ENCODE measurements around the gene TCF25. TPM values are rescaled to one million over a fixed set of nuclear protein-coding genes. Genes with fewer than 3 reads are reported as not detected.

TCF25 gene
- polyA plus RNA-seq, 1 donor (not counting 4 experiments of a cell fraction or from before 2014, with no cell fraction given) = 103 TPM

- H3K4me1 ChIP-seq (ENCODE audit: control insufficient read depth, extremely low read depth, insufficient read depth, low read length) = peaks cover 16% of the 10 kb centered on the region
- H3K9me1 ChIP-seq (ENCODE audit: control insufficient read depth, extremely low read depth, insufficient read depth, low read length) = no peaks in the 10 kb centered on the region
- dilution Hi-C loops (cut with MboI; ENCODE audit: extremely low pct_ligation_motif_present, low sequenced_read_pairs) = no loop called here
- TF ChIP-seq CTCF (optimal IDR thresholded peaks at IDR 0.05 in 1 of 3, IDR thresholded peaks at IDR 0.05 in 1 of 3, conservative IDR thresholded peaks at IDR 0.05 in 1 of 3; ENCODE audit: extremely low read depth in 1 of 3, insufficient read depth in 2 of 3, low read length in 3 of 3) = no peak
- no peak for TF ChIP-seq EZH2 (IDR thresholded peaks at IDR 0.05; ENCODE audit: low read length)
- peaks cover 66% of the 10 kb centered on the region for H3K79me2 ChIP-seq (ENCODE audit: control insufficient read depth, insufficient read depth, low read length)
- peak overlapping the region; percentile 71 for H3K27ac ChIP-seq (ENCODE audit: control insufficient read depth, insufficient read depth, low read length)
- H2AFZ ChIP-seq (ENCODE audit: control insufficient read depth, low read length) = no peak overlapping the region
- peak overlapping the region; percentile 41 for H3K9ac ChIP-seq (ENCODE audit: control insufficient read depth, extremely low read depth, insufficient read depth, low read length)
- H4K20me1 ChIP-seq (ENCODE audit: control insufficient read depth, extremely low read depth, insufficient read depth, low read length) = peaks cover 16% of the 10 kb centered on the region
- H3K4me2 ChIP-seq (ENCODE audit: control insufficient read depth, extremely low read depth, insufficient read depth, low read depth, low read length) = peak overlapping the region; percentile 78
- no peaks in the 10 kb centered on the region for H3K9me3 ChIP-seq (ENCODE audit: control insufficient read depth, low read depth, low read length)
- no peak overlapping the region for H3K4me3 ChIP-seq (ENCODE audit: control insufficient read depth in 2 of 3, extremely low read depth in 1 of 3, insufficient read depth in 2 of 3, low read depth in 1 of 3, low read length in 3 of 3)
- DNase-seq (ENCODE audit: low read depth, low spot score) (peak; percentile 70), FAIRE-seq (peak; percentile 86)
- H3K27me3 ChIP-seq (ENCODE audit: control insufficient read depth, extremely low read depth, insufficient read depth, low read length) = no peaks in the 10 kb centered on the region
- peaks cover 33 to 42% of the 10 kb centered on the region in 2 experiments for H3K36me3 ChIP-seq (ENCODE audit: control insufficient read depth in 2 of 2, extremely low read depth in 1 of 2, insufficient read depth in 2 of 2, low read length in 2 of 2)
Observed at GRCh38 chr16:89880477-89881367, 7.3 kb downstream of the TCF25 start.

GRCh38 chr16:89881368-89881730, 8.0 kb downstream of the TCF25 start:
- Histone ChIP-seq H4K20me1 (ENCODE audit: control insufficient read depth, extremely low read depth, insufficient read depth, low read length) (peaks cover 16% of the 10 kb centered on the region), H2AFZ (ENCODE audit: control insufficient read depth, low read length) (no peak overlapping the region), H3K27me3 (ENCODE audit: control insufficient read depth, extremely low read depth, insufficient read depth, low read length) (no peaks in the 10 kb centered on the region), H3K79me2 (ENCODE audit: control insufficient read depth, insufficient read depth, low read length) (peaks cover 59% of the 10 kb centered on the region), H3K4me3 (ENCODE audit: control insufficient read depth in 2 of 3, extremely low read depth in 1 of 3, insufficient read depth in 2 of 3, low read depth in 1 of 3, low read length in 3 of 3) (no peak overlapping the region), H3K9me1 (ENCODE audit: control insufficient read depth, extremely low read depth, insufficient read depth, low read length) (no peaks in the 10 kb centered on the region), H3K9me3 (ENCODE audit: control insufficient read depth, low read depth, low read length) (no peaks in the 10 kb centered on the region), H3K9ac (ENCODE audit: control insufficient read depth, extremely low read depth, insufficient read depth, low read length) (no peak overlapping the region), H3K27ac (ENCODE audit: control insufficient read depth, insufficient read depth, low read length) (peak overlapping the region; percentile 71), H3K36me3 (ENCODE audit: control insufficient read depth in 2 of 2, extremely low read depth in 1 of 2, insufficient read depth in 2 of 2, low read length in 2 of 2) (peaks cover 33 to 42% of the 10 kb centered on the region in 2 experiments), H3K4me1 (ENCODE audit: control insufficient read depth, extremely low read depth, insufficient read depth, low read length) (peaks cover 16% of the 10 kb centered on the region), H3K4me2 (ENCODE audit: control insufficient read depth, extremely low read depth, insufficient read depth, low read depth, low read length) (peak overlapping the region; percentile 78)
- FAIRE-seq (no peak), DNase-seq (ENCODE audit: low read depth, low spot score) (no peak)
- dilution Hi-C loops (cut with MboI; ENCODE audit: extremely low pct_ligation_motif_present, low sequenced_read_pairs) = no loop called here
- TF ChIP-seq CTCF (optimal IDR thresholded peaks at IDR 0.05 in 1 of 3, IDR thresholded peaks at IDR 0.05 in 1 of 3, conservative IDR thresholded peaks at IDR 0.05 in 1 of 3; ENCODE audit: extremely low read depth in 1 of 3, insufficient read depth in 2 of 3, low read length in 3 of 3) (no peak), EZH2 (IDR thresholded peaks at IDR 0.05; ENCODE audit: low read length) (no peak)
